ENCODE results near the gene SMAP2. TPM values are rescaled to one million over a fixed set of nuclear protein-coding genes. Genes with fewer than 3 reads are reported as not detected.
"Not testable (repeated sequence)": the region's sequence is repeated elsewhere in the genome, so short reads cannot be mapped to it uniquely, and the experiment has no call there.

The SMAP2 gene
- polyA plus RNA-seq, 1 donor = 21.6 TPM

- DNase-seq = no peak
- Histone ChIP-seq H3K27ac (ENCODE audit: low read length) (no peak overlapping the region), H3K9me3 (ENCODE audit: control insufficient read depth, low read depth, low read length) (peaks cover 3% of the 10 kb centered on the region), H3K4me1 (ENCODE audit: control insufficient read depth, insufficient read depth, low read length) (peaks cover 15% of the 10 kb centered on the region), H3K4me3 (ENCODE audit: low read length) (no peak overlapping the region), H3K27me3 (ENCODE audit: control insufficient read depth, insufficient read depth, low read length) (no peaks in the 10 kb centered on the region), H3K36me3 (ENCODE audit: control insufficient read depth, insufficient read depth, low read length) (no peaks in the 10 kb centered on the region)
- WGBS (ENCODE audit: insufficient coverage, low lambda C conversion rate) = no CpG with 5 or more reads among the region's 9 CpGs
Measured at GRCh38 chr1:40383488-40384412, 10.2 kb downstream of the SMAP2 start.

- Histone ChIP-seq H3K27me3 (ENCODE audit: control insufficient read depth, insufficient read depth, low read length) (no peaks in the 10 kb centered on the region), H3K36me3 (ENCODE audit: control insufficient read depth, insufficient read depth, low read length) (no peaks in the 10 kb centered on the region), H3K4me3 (ENCODE audit: low read length) (no peak overlapping the region), H3K9me3 (ENCODE audit: control insufficient read depth, low read depth, low read length) (peaks cover 3% of the 10 kb centered on the region), H3K27ac (ENCODE audit: low read length) (no peak overlapping the region), H3K4me1 (ENCODE audit: control insufficient read depth, insufficient read depth, low read length) (peaks cover 19% of the 10 kb centered on the region)
- no CpG with 5 or more reads among the region's 2 CpGs for WGBS (ENCODE audit: insufficient coverage, low lambda C conversion rate)
- peak in 1 of 2 donors; percentile 18 for DNase-seq
Measured at GRCh38 chr1:40384413-40384762, 10.9 kb downstream of the SMAP2 start.

GRCh38 chr1:40384887-40385286 is 11.4 kb downstream of the SMAP2 start:
- peaks cover 22% of the 10 kb centered on the region for H3K4me1 ChIP-seq (ENCODE audit: control insufficient read depth, insufficient read depth, low read length)
- no peak for DNase-seq
- no peaks in the 10 kb centered on the region for H3K36me3 ChIP-seq (ENCODE audit: control insufficient read depth, insufficient read depth, low read length)
- H3K9me3 ChIP-seq (ENCODE audit: control insufficient read depth, low read depth, low read length) = peaks cover 3% of the 10 kb centered on the region
- H3K4me3 ChIP-seq (ENCODE audit: low read length) = no peak overlapping the region
- H3K27me3 ChIP-seq (ENCODE audit: control insufficient read depth, insufficient read depth, low read length) = no peaks in the 10 kb centered on the region
- no peak overlapping the region for H3K27ac ChIP-seq (ENCODE audit: low read length)
- no CpG with 5 or more reads among the region's 6 CpGs for WGBS (ENCODE audit: insufficient coverage, low lambda C conversion rate)

GRCh38 chr1:40385437-40386358 is 12.2 kb downstream of the SMAP2 start:
- Histone ChIP-seq H3K27ac (ENCODE audit: low read length) (peak overlapping the region; percentile 33), H3K4me1 (ENCODE audit: control insufficient read depth, insufficient read depth, low read length) (peaks cover 30% of the 10 kb centered on the region), H3K27me3 (ENCODE audit: control insufficient read depth, insufficient read depth, low read length) (no peaks in the 10 kb centered on the region), H3K4me3 (ENCODE audit: low read length) (no peak overlapping the region), H3K36me3 (ENCODE audit: control insufficient read depth, insufficient read depth, low read length) (no peaks in the 10 kb centered on the region), H3K9me3 (ENCODE audit: control insufficient read depth, low read depth, low read length) (peaks cover 3% of the 10 kb centered on the region)
- 77% methylated on average over 2 of the region's 6 CpGs for WGBS (ENCODE audit: insufficient coverage, low lambda C conversion rate)
- peak in 1 of 2 donors; percentile 30 for DNase-seq

- H3K36me3 ChIP-seq (ENCODE audit: control insufficient read depth, insufficient read depth, low read length) = no peaks in the 10 kb centered on the region
- peaks cover 36% of the 10 kb centered on the region for H3K4me1 ChIP-seq (ENCODE audit: control insufficient read depth, insufficient read depth, low read length)
- H3K4me3 ChIP-seq (ENCODE audit: low read length) = no peak overlapping the region
- no CpG with 5 or more reads among the region's 3 CpGs for WGBS (ENCODE audit: insufficient coverage, low lambda C conversion rate)
- H3K27me3 ChIP-seq (ENCODE audit: control insufficient read depth, insufficient read depth, low read length) = no peaks in the 10 kb centered on the region
- H3K27ac ChIP-seq (ENCODE audit: low read length) = peak overlapping the region; percentile 33
- peaks cover 3% of the 10 kb centered on the region for H3K9me3 ChIP-seq (ENCODE audit: control insufficient read depth, low read depth, low read length)
- DNase-seq = no peak
Measured at GRCh38 chr1:40386359-40386723, 12.8 kb downstream of the SMAP2 start.

- Histone ChIP-seq H3K27ac (ENCODE audit: low read length) (peak overlapping the region; percentile 33), H3K4me1 (ENCODE audit: control insufficient read depth, insufficient read depth, low read length) (peaks cover 39% of the 10 kb centered on the region), H3K4me3 (ENCODE audit: low read length) (no peak overlapping the region), H3K27me3 (ENCODE audit: control insufficient read depth, insufficient read depth, low read length) (no peaks in the 10 kb centered on the region), H3K9me3 (ENCODE audit: control insufficient read depth, low read depth, low read length) (peaks cover 3% of the 10 kb centered on the region), H3K36me3 (ENCODE audit: control insufficient read depth, insufficient read depth, low read length) (no peaks in the 10 kb centered on the region)
- DNase-seq = no peak
- WGBS (ENCODE audit: insufficient coverage, low lambda C conversion rate) = 0% methylated on average over 1 of the region's 9 CpGs
Measured at GRCh38 chr1:40386796-40387195, 13.3 kb downstream of the SMAP2 start.

GRCh38 chr1:40387381-40388306 is 14.1 kb downstream of the SMAP2 start:
- not testable (repeated sequence) for DNase-seq; H3K9me3 ChIP-seq (ENCODE audit: control insufficient read depth, low read depth, low read length); H3K27me3 ChIP-seq (ENCODE audit: control insufficient read depth, insufficient read depth, low read length); H3K36me3 ChIP-seq (ENCODE audit: control insufficient read depth, insufficient read depth, low read length); H3K4me3 ChIP-seq (ENCODE audit: low read length); H3K27ac ChIP-seq (ENCODE audit: low read length)
- WGBS (ENCODE audit: insufficient coverage, low lambda C conversion rate) = no CpG with 5 or more reads among the region's 38 CpGs
- H3K4me1 ChIP-seq (ENCODE audit: control insufficient read depth, insufficient read depth, low read length) = peaks cover 46% of the 10 kb centered on the region

- H3K4me1 ChIP-seq (ENCODE audit: control insufficient read depth, insufficient read depth, low read length) = peaks cover 45% of the 10 kb centered on the region
- not testable (repeated sequence) for H3K4me3 ChIP-seq (ENCODE audit: low read length); H3K9me3 ChIP-seq (ENCODE audit: control insufficient read depth, low read depth, low read length); DNase-seq; H3K27me3 ChIP-seq (ENCODE audit: control insufficient read depth, insufficient read depth, low read length); H3K36me3 ChIP-seq (ENCODE audit: control insufficient read depth, insufficient read depth, low read length); H3K27ac ChIP-seq (ENCODE audit: low read length)
- no CpG with 5 or more reads among the region's 28 CpGs for WGBS (ENCODE audit: insufficient coverage, low lambda C conversion rate)
Measured at GRCh38 chr1:40388456-40389321, 15.2 kb downstream of the SMAP2 start.

- Histone ChIP-seq H3K4me3 (ENCODE audit: low read length) (no peak overlapping the region), H3K27ac (ENCODE audit: low read length) (peak overlapping the region; percentile 18)
Measured at GRCh38 chr1:40389322-40389803, 15.8 kb downstream of the SMAP2 start.

More at GRCh38 chr1:40389322-40389803, 15.8 kb downstream of the SMAP2 start:
- peak in 1 of 2 donors; percentile 18 for DNase-seq
- Histone ChIP-seq H3K27me3 (ENCODE audit: control insufficient read depth, insufficient read depth, low read length) (no peaks in the 10 kb centered on the region), H3K36me3 (ENCODE audit: control insufficient read depth, insufficient read depth, low read length) (no peaks in the 10 kb centered on the region), H3K4me1 (ENCODE audit: control insufficient read depth, insufficient read depth, low read length) (peaks cover 40% of the 10 kb centered on the region), H3K9me3 (ENCODE audit: control insufficient read depth, low read depth, low read length) (peaks cover 3% of the 10 kb centered on the region)
- 80% methylated on average over 1 of the region's 3 CpGs for WGBS (ENCODE audit: insufficient coverage, low lambda C conversion rate)
